ENCODE data around the gene SNORC.

- no peak for TF ChIP-seq CTCF (conservative IDR thresholded peaks at IDR 0.05)
- no peak for TF ChIP-seq ZFX (IDR thresholded peaks at IDR 0.05)
Observed at GRCh38 chr2:232879618-232880494, 9.8 kb downstream of the SNORC start.
